Measurements from ENCODE around the gene SNRPA.

- TF ChIP-seq CTCF (IDR thresholded peaks at IDR 0.05) (no peak), EP300 (IDR thresholded peaks at IDR 0.05; ENCODE audit: borderline replicate concordance in 1 of 2, low read depth in 1 of 2, low read length in 1 of 2) (no peak), PBX3 (IDR thresholded peaks at IDR 0.05) (no peak)
Measured at GRCh38 chr19:40758491-40758890, 7.5 kb downstream of the SNRPA start.
